Mesenchymal stem cell (in vitro differentiated cells and primary cell): Measurements from ENCODE around the gene TYRO3.

ENCODE experiments used
- DNase-seq: peaks from one replicate; pipeline ENCODE4 v3.0.0-alpha.2; 2013
- H2AFZ ChIP-seq: one replicate; pipeline ENCODE4 v1.6.1; 2013; ENCODE audit warnings: low read depth, mild to moderate bottlenecking, control low read depth, inconsistent platforms, low read length, moderate library complexity
- H2AK5ac ChIP-seq: 2 replicates; pipeline ENCODE4 v1.6.1; 2013; ENCODE audit warnings: low read length, moderate library complexity, mild to moderate bottlenecking, inconsistent platforms; ENCODE audit not compliant: severe bottlenecking
- H2BK120ac ChIP-seq: one replicate; pipeline ENCODE4 v1.6.1; 2013; ENCODE audit warnings: low read depth, mild to moderate bottlenecking, inconsistent platforms, low read length, moderate library complexity
- H2BK12ac ChIP-seq, 2 experiments: one replicate each; pipeline ENCODE4 v1.6.1; 2013; ENCODE audit warnings: inconsistent platforms in 2 of 2, low read length in 2 of 2, mild to moderate bottlenecking in 2 of 2, moderate library complexity in 2 of 2, control low read depth in 1 of 2
- H2BK15ac ChIP-seq: one replicate; pipeline ENCODE4 v1.6.1; 2013; ENCODE audit warnings: mild to moderate bottlenecking, low read depth, inconsistent platforms; ENCODE audit not compliant: poor library complexity, severe bottlenecking
- H2BK5ac ChIP-seq: 2 replicates; pipeline ENCODE4 v1.6.1; 2013; ENCODE audit warnings: low read depth, mild to moderate bottlenecking, low read length, control low read depth, inconsistent platforms; ENCODE audit not compliant: poor library complexity, severe bottlenecking
- H3K14ac ChIP-seq, 2 experiments: one replicate each; pipeline ENCODE4 v1.6.1; 2013; ENCODE audit warnings: inconsistent platforms in 2 of 2, low read length in 2 of 2, control low read depth in 1 of 2, mild to moderate bottlenecking in 1 of 2, moderate library complexity in 1 of 2
- H3K18ac ChIP-seq, 2 experiments: one replicate each; pipeline ENCODE4 v1.6.1; 2013; ENCODE audit warnings: inconsistent platforms in 2 of 2, low read length in 2 of 2, control low read depth in 1 of 2, low read depth in 1 of 2, mild to moderate bottlenecking in 1 of 2
- H3K23ac ChIP-seq, 2 experiments: one replicate each; pipeline ENCODE4 v1.6.1; 2013; ENCODE audit warnings: inconsistent platforms in 2 of 2, low read length in 2 of 2, mild to moderate bottlenecking in 2 of 2, moderate library complexity in 2 of 2, control low read depth in 1 of 2
- H3K27ac ChIP-seq: 2 replicates; pipeline ENCODE4 v1.5.1; 2013; ENCODE audit warnings: mild to moderate bottlenecking, moderate library complexity, low read length, control low read depth, inconsistent platforms; ENCODE audit not compliant: poor library complexity, severe bottlenecking
- H3K27me3 ChIP-seq, 2 experiments: 2 replicates each; pipeline versions ENCODE4 v1.6.1 to v1.7.0; 2013; ENCODE audit warnings: low read length in 2 of 2, mild to moderate bottlenecking in 2 of 2, moderate library complexity in 2 of 2, control low read depth in 1 of 2, inconsistent platforms in 1 of 2; ENCODE audit not compliant: control insufficient read depth in 1 of 2, insufficient read depth in 1 of 2
- H3K36me3 ChIP-seq, 2 experiments: 2 replicates each; pipeline versions ENCODE4 v1.6.1 to v1.7.0; 2013; ENCODE audit warnings: low read length in 2 of 2, control low read depth in 1 of 2, inconsistent platforms in 1 of 2, low read depth in 1 of 2, mild to moderate bottlenecking in 1 of 2; ENCODE audit not compliant: insufficient read depth in 2 of 2, control insufficient read depth in 1 of 2
- H3K4ac ChIP-seq, 2 experiments: one replicate each; pipeline ENCODE4 v1.6.1; 2013; ENCODE audit warnings: inconsistent platforms in 2 of 2, low read length in 2 of 2, mild to moderate bottlenecking in 2 of 2, moderate library complexity in 2 of 2, control low read depth in 1 of 2, low read depth in 1 of 2
- H3K4me1 ChIP-seq: 2 replicates; pipeline ENCODE4 v1.6.1; 2013; ENCODE audit warnings: low read depth, low read length, control low read depth; ENCODE audit not compliant: control insufficient read depth, insufficient read depth
- H3K4me2 ChIP-seq: 2 replicates; pipeline ENCODE4 v1.6.1; 2013; ENCODE audit warnings: low read length, mild to moderate bottlenecking, inconsistent platforms; ENCODE audit not compliant: poor library complexity, severe bottlenecking
- H3K4me3 ChIP-seq, 2 experiments: 2 replicates each; pipeline versions ENCODE4 v1.5.1 to v1.7.0; 2013; ENCODE audit warnings: low read length in 2 of 2, mild to moderate bottlenecking in 2 of 2, control low read depth in 1 of 2, low read depth in 1 of 2; ENCODE audit not compliant: insufficient read depth in 1 of 2
- H3K79me1 ChIP-seq: replicated peaks from 2 replicates; pipeline ENCODE4 v1.6.1; 2013; ENCODE audit warnings: mild to moderate bottlenecking, control low read depth, low read length, inconsistent platforms; ENCODE audit not compliant: poor library complexity, severe bottlenecking
- H3K9ac ChIP-seq: 2 replicates; pipeline ENCODE4 v1.7.0; 2013; ENCODE audit warnings: mild to moderate bottlenecking, low read length, moderate library complexity
- H3K9me3 ChIP-seq: 2 replicates; pipeline ENCODE4 v1.7.0; 2013; ENCODE audit warnings: mild to moderate bottlenecking, low read length; ENCODE audit not compliant: control insufficient read depth
- H4K8ac ChIP-seq: one replicate; pipeline ENCODE4 v1.6.1; 2013; ENCODE audit warnings: inconsistent platforms, mild to moderate bottlenecking, low read length, moderate library complexity
- H4K91ac ChIP-seq: one replicate; pipeline ENCODE4 v1.6.1; 2013; ENCODE audit warnings: mild to moderate bottlenecking, low read length, inconsistent platforms
- WGBS: methylation state at CpG from one replicate; pipeline ENCODE4 v1.1.7; 2013; ENCODE audit warnings: mixed read lengths; 5-methylcytosine and 5-hydroxymethylcytosine counted together

Gene TYRO3

DNA sequence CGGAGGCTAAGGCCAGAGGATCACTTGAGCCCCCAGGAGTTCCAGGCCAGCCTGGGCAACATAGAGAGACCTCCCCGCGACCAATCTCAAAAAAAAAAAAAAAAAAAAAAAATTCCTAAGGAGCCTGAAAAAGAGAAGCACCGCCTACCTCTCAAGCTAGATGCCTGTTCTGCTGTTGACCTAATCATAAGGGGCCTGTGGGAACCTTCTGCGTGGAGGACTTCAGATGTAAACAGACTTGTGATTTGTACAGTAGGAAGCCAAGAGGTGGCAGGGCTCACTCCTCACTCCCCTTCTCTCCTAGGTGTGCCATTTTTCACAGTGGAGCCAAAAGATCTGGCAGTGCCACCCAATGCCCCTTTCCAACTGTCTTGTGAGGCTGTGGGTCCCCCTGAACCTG is 3.2 kb downstream of the TYRO3 start:
- Histone ChIP-seq H2AK5ac (no peak overlapping the region), H2AFZ (no peak overlapping the region), H3K27ac (no peak overlapping the region), H3K4ac (no peak overlapping the region), H3K14ac (no peak overlapping the region), H2BK120ac (no peak overlapping the region), H3K4me3 (no peak overlapping the region), H3K4me2 (no peak overlapping the region), H3K36me3 (peaks cover 0 to 11% of the 10 kb centered on the region in 2 experiments), H2BK15ac (peak overlapping the region; percentile 65), H3K79me1 (no peaks in the 10 kb centered on the region), H4K91ac (no peak overlapping the region), H3K18ac (peak overlapping the region; percentile 63 to 86), H2BK5ac (no peak overlapping the region), H3K9me3 (no peaks in the 10 kb centered on the region), H4K8ac (peak overlapping the region; percentile 14), H2BK12ac (no peak overlapping the region), H3K4me1 (peaks cover 41% of the 10 kb centered on the region), H3K9ac (no peak overlapping the region), H3K27me3 (no peaks in the 10 kb centered on the region), H3K23ac (no peak overlapping the region)
- WGBS = 36% methylated on average over 5 of the region's 5 CpGs
- DNase-seq = peak; percentile 47

DNA sequence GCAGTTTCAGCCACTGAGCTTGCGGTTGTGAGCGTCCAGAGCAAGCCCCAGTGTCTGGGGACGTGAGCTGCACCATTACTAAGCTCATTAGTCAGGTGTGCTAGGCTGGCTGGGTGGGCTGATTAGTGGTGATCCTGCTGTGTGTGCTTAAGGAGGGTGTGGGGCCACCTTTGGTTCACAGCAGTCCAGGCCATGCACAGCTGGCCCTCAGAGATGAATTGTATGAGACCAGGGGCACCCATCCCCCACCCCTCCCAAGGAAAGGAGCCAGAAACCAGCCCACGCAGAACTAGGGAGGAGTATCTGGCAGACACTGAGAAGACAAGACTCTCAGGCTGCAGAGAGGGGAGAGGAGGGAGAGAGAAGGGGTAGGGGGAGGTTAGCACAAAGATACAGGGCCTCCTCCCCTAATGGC is 3.8 kb downstream of the TYRO3 start:
- H3K4ac ChIP-seq = peak overlapping the region in 1 of 2 experiments; percentile 48
- no peaks in the 10 kb centered on the region for H3K79me1 ChIP-seq
- no peak for DNase-seq
- H2AK5ac ChIP-seq = no peak overlapping the region
- H3K23ac ChIP-seq = no peak overlapping the region
- peaks cover 40% of the 10 kb centered on the region for H3K4me1 ChIP-seq
- H2BK15ac ChIP-seq = no peak overlapping the region
- H3K27me3 ChIP-seq = no peaks in the 10 kb centered on the region
- peak overlapping the region in 1 of 2 experiments; percentile 45 for H2BK12ac ChIP-seq
- WGBS = 63% methylated on average over 3 of the region's 4 CpGs
- peak overlapping the region; percentile 40 to 86 for H3K18ac ChIP-seq
- H3K9me3 ChIP-seq = no peaks in the 10 kb centered on the region
- peak overlapping the region; percentile 83 for H4K8ac ChIP-seq
- no peak overlapping the region for H3K9ac ChIP-seq
- no peak overlapping the region for H2BK5ac ChIP-seq
- H3K36me3 ChIP-seq = peaks cover 0 to 13% of the 10 kb centered on the region in 2 experiments
- H2AFZ ChIP-seq = no peak overlapping the region
- peak overlapping the region; percentile 71 for H4K91ac ChIP-seq
- no peak overlapping the region for H3K4me2 ChIP-seq
- H3K4me3 ChIP-seq = no peak overlapping the region
- no peak overlapping the region for H3K27ac ChIP-seq
- H3K14ac ChIP-seq = no peak overlapping the region
- no peak overlapping the region for H2BK120ac ChIP-seq

- Histone ChIP-seq H3K23ac (peak overlapping the region in 1 of 2 experiments; percentile 29), H3K9me3 (no peaks in the 10 kb centered on the region), H2AFZ (no peak overlapping the region), H3K27me3 (no peaks in the 10 kb centered on the region), H2BK5ac (no peak overlapping the region), H3K9ac (no peak overlapping the region), H4K8ac (peak overlapping the region; percentile 41), H2AK5ac (no peak overlapping the region), H3K4me2 (no peak overlapping the region), H3K79me1 (no peaks in the 10 kb centered on the region), H3K27ac (no peak overlapping the region), H3K4me3 (no peak overlapping the region), H2BK12ac (peak overlapping the region; percentile 88), H3K18ac (peak overlapping the region; percentile 69 to 90), H3K14ac (peak overlapping the region in 1 of 2 experiments; percentile 76), H2BK15ac (no peak overlapping the region), H3K4me1 (peaks cover 42% of the 10 kb centered on the region), H3K36me3 (peaks cover 0 to 20% of the 10 kb centered on the region in 2 experiments), H4K91ac (peak overlapping the region; percentile 77), H3K4ac (peak overlapping the region; percentile 55 to 57), H2BK120ac (no peak overlapping the region)
- DNase-seq = peak; percentile 73
- WGBS = 23% methylated on average over 5 of the region's 7 CpGs
Observed at GRCh38 chr15:41564286-41564959, 5.4 kb downstream of the TYRO3 start.

GRCh38 chr15:41564960-41565502 is 6.0 kb downstream of the TYRO3 start:
- H3K36me3 ChIP-seq = peaks cover 0 to 26% of the 10 kb centered on the region in 2 experiments
- WGBS = 67% methylated on average over 8 of the region's 8 CpGs

More at GRCh38 chr15:41564960-41565502, 6.0 kb downstream of the TYRO3 start:
- no peaks in the 10 kb centered on the region for H3K79me1 ChIP-seq
- H3K27ac ChIP-seq = no peak overlapping the region
- peak overlapping the region in 1 of 2 experiments; percentile 3 for H3K14ac ChIP-seq
- no peak overlapping the region for H3K4me2 ChIP-seq
- H3K4ac ChIP-seq = peak overlapping the region; percentile 55 to 57
- peak overlapping the region; percentile 77 for H4K91ac ChIP-seq
- peak overlapping the region; percentile 41 for H4K8ac ChIP-seq
- H2BK15ac ChIP-seq = no peak overlapping the region
- H2BK120ac ChIP-seq = no peak overlapping the region
- H3K23ac ChIP-seq = peak overlapping the region in 1 of 2 experiments; percentile 29
- peak overlapping the region; percentile 69 to 90 for H3K18ac ChIP-seq
- H2BK12ac ChIP-seq = peak overlapping the region; percentile 88
- H2BK5ac ChIP-seq = no peak overlapping the region
- H2AK5ac ChIP-seq = no peak overlapping the region
- H2AFZ ChIP-seq = no peak overlapping the region
- no peak for DNase-seq
- no peak overlapping the region for H3K9ac ChIP-seq
- H3K27me3 ChIP-seq = no peaks in the 10 kb centered on the region
- no peaks in the 10 kb centered on the region for H3K9me3 ChIP-seq
- peaks cover 36% of the 10 kb centered on the region for H3K4me1 ChIP-seq
- H3K4me3 ChIP-seq = no peak overlapping the region
